Jurkat, Clone E6-1 (cell line): Measurements from ENCODE around the gene QPCT. TPM values are rescaled to one million over a fixed set of nuclear protein-coding genes. Genes with fewer than 3 reads are reported as not detected.
A peak's percentile ranks its signal among the peaks of the same experiment; 100 is the strongest.
"Not testable (repeated sequence)": the region's sequence is repeated elsewhere in the genome, so short reads cannot be mapped to it uniquely, and the experiment has no call there.

Source experiments
- DNase-seq: peaks from one replicate; pipeline ENCODE4 v3.0.0-alpha.2; 2011; ENCODE audit warnings: low read depth, low spot score
- H3K4me3 ChIP-seq: 2 replicates; pipeline ENCODE4 v1.5.1; 2011; ENCODE audit warnings: mild to moderate bottlenecking, low read length, control low read depth, moderate library complexity
- polyA plus RNA-seq: library from polyadenylated mRNA; unstranded; fragments of >200 nt; gene quantifications from one replicate; pipeline ENCODE4 v1.2.1, GENCODE V29; 2012; ENCODE audit warnings: missing spikeins; ENCODE audit not compliant: insufficient read length, insufficient read depth

QPCT gene
- polyA plus RNA-seq: not detected

GRCh38 chr2:37344453-37345361 is at the start of gene QPCT:
Gene QPCT (plus strand): TSS chr2:37344630. CDS start chr2:37344732, 102 bp downstream.
- no peak within 1 kb of the TSS for H3K4me3 ChIP-seq
- DNase-seq: no peak

- H3K4me3 ChIP-seq, DNase-seq: not testable (repeated sequence)
Measured at GRCh38 chr2:37294858-37295257, 49.6 kb upstream of the QPCT start.

- no peak for DNase-seq
- H3K4me3 ChIP-seq: no peak overlapping the region
Measured at GRCh38 chr2:37295469-37296073, 48.9 kb upstream of the QPCT start.

GRCh38 chr2:37297632-37298031 is 46.8 kb upstream of the QPCT start:
- H3K4me3 ChIP-seq: no peak overlapping the region
- no peak for DNase-seq

GRCh38 chr2:37300146-37300545 is 44.3 kb upstream of the QPCT start:
- H3K4me3 ChIP-seq: no peak overlapping the region
- no peak for DNase-seq

- DNase-seq: no peak
- no peak overlapping the region for H3K4me3 ChIP-seq
Measured at GRCh38 chr2:37300578-37300977, 43.9 kb upstream of the QPCT start.

GRCh38 chr2:37301408-37301807 is 43.0 kb upstream of the QPCT start:
- H3K4me3 ChIP-seq: no peak overlapping the region
- DNase-seq: no peak

GRCh38 chr2:37302701-37303252 is 41.7 kb upstream of the QPCT start:
- no peak overlapping the region for H3K4me3 ChIP-seq
- DNase-seq: no peak

GRCh38 chr2:37306024-37306423 is 38.4 kb upstream of the QPCT start:
- no peak for DNase-seq
- H3K4me3 ChIP-seq: no peak overlapping the region

- H3K4me3 ChIP-seq: no peak overlapping the region
- DNase-seq: no peak
Measured at GRCh38 chr2:37307500-37307899, 36.9 kb upstream of the QPCT start.

- no peak overlapping the region for H3K4me3 ChIP-seq
- no peak for DNase-seq
Measured at GRCh38 chr2:37315364-37315763, 29.1 kb upstream of the QPCT start.

GRCh38 chr2:37316181-37316580 is 28.2 kb upstream of the QPCT start:
- no peak for DNase-seq
- H3K4me3 ChIP-seq: no peak overlapping the region

GRCh38 chr2:37317746-37318145 is 26.7 kb upstream of the QPCT start:
- DNase-seq: no peak
- no peak overlapping the region for H3K4me3 ChIP-seq

GRCh38 chr2:37318401-37318800 is 26.0 kb upstream of the QPCT start:
- no peak for DNase-seq
- no peak overlapping the region for H3K4me3 ChIP-seq

- no peak for DNase-seq
- no peak overlapping the region for H3K4me3 ChIP-seq
Measured at GRCh38 chr2:37319754-37320609, 24.4 kb upstream of the QPCT start.

- H3K4me3 ChIP-seq: no peak overlapping the region
Measured at GRCh38 chr2:37321029-37321682, 23.3 kb upstream of the QPCT start.

GRCh38 chr2:37322368-37322767 is 22.1 kb upstream of the QPCT start:
- no peak for DNase-seq
- H3K4me3 ChIP-seq: no peak overlapping the region

More at GRCh38 chr2:37321029-37321682, 23.3 kb upstream of the QPCT start:
- no peak for DNase-seq

- peak overlapping the region; percentile 77 for H3K4me3 ChIP-seq
- no peak for DNase-seq
Measured at GRCh38 chr2:37323176-37323780, 21.2 kb upstream of the QPCT start.
